G401 (cell line): ENCODE results near the gene GJA5. TPM values are rescaled to one million over a fixed set of nuclear protein-coding genes. Genes with fewer than 3 reads are reported as not detected.

Experiments used
- DNase-seq: peaks from one replicate; pipeline ENCODE4 v3.0.0-alpha.2; 2015; ENCODE audit warnings: low spot score
- in situ Hi-C: cut with HindIII; loops from 2 replicates; pipeline ENCODE4 v1.10.0; 2016; ENCODE audit warnings: low sequenced_read_pairs, mixed read lengths
- total RNA-seq: library from RNA; depleted of rRNA; stranded (reverse); fragments of >200 nt; shearing (Covaris generic); gene quantifications from 2 replicates; pipeline ENCODE4 v1.2.3, GENCODE V29; 2014

The GJA5 gene
- total RNA-seq, 1 experiment from 2014 or later = not detected

- DNase-seq = no peak
- in situ Hi-C loops = no loop called here
Observed at GRCh38 chr1:147768582-147768981, 8.2 kb upstream of the GJA5 start.

- DNase-seq = no peak
- in situ Hi-C loops = no loop called here
Observed at GRCh38 chr1:147768101-147768500, 7.7 kb upstream of the GJA5 start.

- DNase-seq = no peak
- in situ Hi-C loops = no loop called here
Observed at GRCh38 chr1:147762233-147763024, 2.0 kb upstream of the GJA5 start.

GRCh38 chr1:147758379-147759100 is 1.9 kb downstream of the GJA5 start:
- no peak for DNase-seq

GRCh38 chr1:147757015-147757990 is 3.1 kb downstream of the GJA5 start:
- no peak for DNase-seq
- in situ Hi-C loops = no loop called here

More at GRCh38 chr1:147758379-147759100, 1.9 kb downstream of the GJA5 start:
- in situ Hi-C loops = no loop called here

- DNase-seq = no peak
- in situ Hi-C loops = no loop called here
Observed at GRCh38 chr1:147756341-147756740, 4.1 kb downstream of the GJA5 start.

- in situ Hi-C loops = no loop called here
Observed at GRCh38 chr1:147754661-147755060, 5.7 kb downstream of the GJA5 start.

GRCh38 chr1:147753081-147753480 is 7.3 kb downstream of the GJA5 start:
- in situ Hi-C loops = no loop called here
- no peak for DNase-seq

More at GRCh38 chr1:147754661-147755060, 5.7 kb downstream of the GJA5 start:
- DNase-seq = no peak

GRCh38 chr1:147752511-147752910 is 7.9 kb downstream of the GJA5 start:
- in situ Hi-C loops = no loop called here
- no peak for DNase-seq

- in situ Hi-C loops = no loop called here
Observed at GRCh38 chr1:147751346-147751745, 9.1 kb downstream of the GJA5 start.

GRCh38 chr1:147750618-147751217 is 9.7 kb downstream of the GJA5 start:
- DNase-seq = no peak
- in situ Hi-C loops = no loop called here

More at GRCh38 chr1:147751346-147751745, 9.1 kb downstream of the GJA5 start:
- no peak for DNase-seq

GRCh38 chr1:147749792-147750191 is 10.6 kb downstream of the GJA5 start:
- in situ Hi-C loops = no loop called here
- DNase-seq = no peak

- in situ Hi-C loops = no loop called here
- no peak for DNase-seq
Observed at GRCh38 chr1:147748676-147749350, 11.6 kb downstream of the GJA5 start.

GRCh38 chr1:147747966-147748365 is 12.4 kb downstream of the GJA5 start:
- in situ Hi-C loops = no loop called here
- DNase-seq = no peak

- no peak for DNase-seq
- in situ Hi-C loops = no loop called here
Observed at GRCh38 chr1:147745271-147745670, 15.1 kb downstream of the GJA5 start.

GRCh38 chr1:147741065-147741464 is 19.3 kb downstream of the GJA5 start:
- DNase-seq = no peak
- in situ Hi-C loops = no loop called here

- in situ Hi-C loops = no loop called here
- no peak for DNase-seq
Observed at GRCh38 chr1:147740391-147740790, 20.0 kb downstream of the GJA5 start.

GRCh38 chr1:147738739-147739476 is 21.5 kb downstream of the GJA5 start:
- in situ Hi-C loops = no loop called here
- no peak for DNase-seq
